ENCODE results near the gene C4orf54.

Gene C4orf54

DNA sequence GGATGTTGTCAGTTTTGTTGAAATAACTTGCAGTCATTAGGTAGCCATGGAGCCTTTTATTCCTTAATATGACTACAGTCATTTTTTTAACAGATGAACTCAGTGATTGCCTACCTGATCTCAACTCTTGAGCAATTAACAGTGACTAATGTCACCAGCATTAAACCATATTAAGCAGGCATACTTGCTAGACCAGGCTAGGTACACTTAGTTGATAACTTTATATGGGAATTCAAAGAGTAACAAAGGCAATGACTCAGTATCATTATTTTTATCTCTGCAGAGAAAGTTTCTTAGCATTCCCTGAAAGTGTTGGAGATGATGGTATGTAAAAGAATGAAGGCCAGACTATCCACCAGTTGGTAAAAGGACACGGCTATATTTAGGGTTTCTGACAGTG lies at the start of gene C4orf54:
C4orf54 (minus strand) TSS at position 31 of the 400 bp plus-strand sequence. CDS start 3,180 bp downstream, outside the sequence.
- DNase-seq (ENCODE audit: low read depth in 2 of 2, low spot score in 1 of 2), result no peak

DNA sequence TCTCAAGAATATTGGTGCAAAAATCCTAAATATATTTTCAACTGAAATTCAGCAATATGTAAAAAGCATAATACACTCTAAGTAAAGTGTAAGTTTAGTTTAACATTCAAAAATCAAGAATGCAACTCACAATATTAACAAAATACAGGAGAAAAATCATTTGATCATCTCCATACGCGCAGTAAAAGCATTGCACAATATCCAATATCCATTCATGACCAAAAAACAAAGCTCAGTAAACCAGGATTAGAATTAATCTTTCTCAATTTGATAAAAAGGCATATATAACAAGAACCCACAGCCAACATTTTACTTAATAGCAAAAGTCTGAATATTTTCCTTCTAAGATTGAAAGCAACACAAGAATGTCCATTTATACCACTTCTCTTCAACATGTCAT lies 48.3 kb upstream of the C4orf54 start:
- DNase-seq (ENCODE audit: low read depth in 2 of 2, low spot score in 1 of 2), result no peak

DNA sequence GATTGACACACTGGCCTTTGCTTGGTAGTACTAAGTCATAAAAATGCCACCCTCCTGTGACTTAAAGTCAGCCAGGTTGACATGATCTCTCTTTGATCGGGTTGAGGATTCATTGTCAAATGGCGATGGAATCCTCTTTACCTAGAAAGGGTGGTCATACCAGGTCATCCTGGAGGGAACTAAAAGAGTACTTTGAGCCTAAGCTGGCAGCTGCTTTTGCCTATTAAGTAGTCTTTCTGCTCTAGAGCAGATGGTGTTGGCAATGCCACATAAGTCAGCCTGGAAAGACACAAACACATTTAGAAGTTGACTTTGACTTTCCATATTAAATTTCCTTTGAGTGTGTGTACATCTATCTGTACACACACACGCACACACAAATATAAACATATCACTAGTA lies 39.2 kb upstream of the C4orf54 start:
- no peak for DNase-seq (ENCODE audit: low read depth in 2 of 2, low spot score in 1 of 2)

DNA sequence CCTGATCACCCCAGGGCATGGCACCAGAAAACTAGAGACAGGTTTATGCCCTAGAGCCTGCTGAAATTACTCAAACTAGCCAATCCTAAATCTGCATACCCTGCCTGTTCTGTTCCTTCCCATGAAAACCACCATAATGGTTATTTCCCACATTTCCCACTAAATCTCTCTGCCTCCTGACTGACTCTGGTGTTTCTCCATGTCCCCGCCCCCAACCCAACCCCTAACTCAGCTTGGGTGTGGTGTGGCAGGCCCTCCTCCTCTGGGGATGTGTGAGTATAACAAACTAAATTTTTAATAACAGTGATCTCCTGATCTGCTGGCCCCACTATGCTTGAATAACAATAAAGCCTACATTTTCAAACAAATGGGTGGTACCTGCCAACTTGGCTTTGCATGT lies 35.5 kb upstream of the C4orf54 start:
- no peak for DNase-seq (ENCODE audit: low read depth in 2 of 2, low spot score in 1 of 2)

DNA sequence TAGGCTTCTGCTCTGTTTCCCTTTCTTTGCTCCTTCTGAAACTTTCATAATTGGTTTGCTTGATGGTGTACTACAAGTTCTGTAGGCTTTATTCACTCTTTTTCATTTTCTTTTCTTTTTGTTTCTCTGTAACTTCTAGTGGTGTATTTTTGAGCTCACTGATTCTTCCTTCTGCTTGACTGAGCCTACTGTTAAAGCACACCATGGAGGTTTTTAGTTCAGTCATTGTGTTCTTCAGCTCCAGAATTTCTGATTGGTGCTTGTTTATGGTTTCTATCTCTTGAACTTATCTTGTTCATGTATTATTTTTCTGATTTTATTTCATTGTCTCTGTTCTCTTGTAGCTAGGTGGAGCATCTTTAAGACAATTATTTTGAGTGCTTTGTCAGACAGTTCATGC lies 33.4 kb upstream of the C4orf54 start:
- DNase-seq (ENCODE audit: low read depth in 2 of 2, low spot score in 1 of 2), result no peak

DNA sequence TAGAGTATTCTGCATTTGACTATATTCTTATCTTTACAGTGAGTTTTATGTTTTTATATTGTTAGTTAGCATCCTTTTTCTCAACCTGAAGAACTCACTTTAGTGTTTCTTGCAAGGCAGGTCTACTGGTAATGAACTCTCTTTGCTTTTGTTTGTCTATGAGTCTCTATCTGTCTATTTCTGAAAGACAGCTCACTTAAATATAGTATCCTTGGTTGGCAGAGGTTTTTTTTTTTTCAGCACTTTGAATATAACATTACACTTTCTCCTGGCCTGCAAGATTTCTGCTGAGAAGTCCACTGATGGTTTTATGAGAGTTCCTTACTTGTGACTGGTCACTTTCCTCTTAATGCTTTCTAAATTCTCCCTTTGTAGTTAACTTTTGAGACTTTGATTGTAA lies 32.8 kb upstream of the C4orf54 start:
- no peak for DNase-seq (ENCODE audit: low read depth in 2 of 2, low spot score in 1 of 2)

DNA sequence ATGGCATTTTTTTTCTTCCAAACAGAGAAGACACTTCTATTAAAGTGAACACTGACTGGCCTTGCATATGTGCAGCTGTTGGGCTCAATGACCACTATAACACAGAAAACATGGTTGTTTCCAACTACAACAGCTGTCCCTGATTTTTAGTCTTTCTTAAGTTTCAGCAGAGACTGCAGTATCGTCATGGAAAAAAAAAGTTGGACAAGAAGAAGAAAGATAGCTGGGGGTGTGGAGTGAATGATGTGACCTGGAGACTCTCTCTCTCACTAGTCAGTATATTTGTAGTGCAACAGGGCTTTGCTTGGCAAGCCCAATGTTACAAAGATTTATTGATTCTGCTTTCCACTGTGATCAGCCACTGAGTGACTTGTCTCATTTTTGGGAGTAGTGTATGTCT lies 29.5 kb upstream of the C4orf54 start:
- DNase-seq (ENCODE audit: low read depth in 2 of 2, low spot score in 1 of 2), result no peak

DNA sequence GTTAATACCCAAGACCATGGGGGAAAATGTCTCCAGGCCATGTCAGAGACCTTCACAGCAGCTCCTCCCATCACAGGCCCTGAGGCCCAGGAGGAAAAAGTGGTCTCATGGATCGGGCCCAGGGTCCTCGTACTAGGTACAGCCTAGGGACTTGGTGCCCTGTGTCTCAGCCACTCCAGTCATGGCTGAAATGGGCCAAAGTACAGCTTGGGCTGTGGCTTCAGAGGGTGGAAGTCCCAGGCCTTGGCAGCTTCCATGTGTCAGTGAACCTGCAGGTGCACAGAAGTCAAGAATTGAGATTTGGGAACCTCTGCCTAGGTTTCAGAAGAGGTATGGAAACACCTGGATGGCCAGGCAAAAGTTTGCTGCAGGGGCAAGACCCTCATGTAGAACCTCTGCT lies 27.6 kb upstream of the C4orf54 start:
- DNase-seq (ENCODE audit: low read depth in 2 of 2, low spot score in 1 of 2), result no peak

DNA sequence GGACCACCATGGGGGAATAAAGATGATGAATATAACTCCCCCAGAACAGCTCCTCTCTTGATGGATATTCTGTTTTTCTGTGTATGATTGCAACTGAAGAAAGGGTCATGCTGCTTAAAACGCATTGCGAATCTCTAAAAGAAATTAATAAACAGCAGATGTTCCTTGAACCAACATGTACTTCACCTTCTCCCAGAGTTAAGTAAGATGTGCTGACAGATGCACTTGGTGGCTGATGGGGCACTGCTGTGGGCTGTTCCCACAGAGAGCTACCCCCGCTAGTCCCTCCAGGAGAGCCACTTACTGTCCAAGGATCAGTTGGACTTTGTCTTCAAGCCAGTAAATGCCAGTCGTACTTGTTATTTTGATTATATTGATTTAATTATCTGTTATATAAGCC lies 26.3 kb upstream of the C4orf54 start:
- DNase-seq (ENCODE audit: low read depth in 2 of 2, low spot score in 1 of 2), result no peak

DNA sequence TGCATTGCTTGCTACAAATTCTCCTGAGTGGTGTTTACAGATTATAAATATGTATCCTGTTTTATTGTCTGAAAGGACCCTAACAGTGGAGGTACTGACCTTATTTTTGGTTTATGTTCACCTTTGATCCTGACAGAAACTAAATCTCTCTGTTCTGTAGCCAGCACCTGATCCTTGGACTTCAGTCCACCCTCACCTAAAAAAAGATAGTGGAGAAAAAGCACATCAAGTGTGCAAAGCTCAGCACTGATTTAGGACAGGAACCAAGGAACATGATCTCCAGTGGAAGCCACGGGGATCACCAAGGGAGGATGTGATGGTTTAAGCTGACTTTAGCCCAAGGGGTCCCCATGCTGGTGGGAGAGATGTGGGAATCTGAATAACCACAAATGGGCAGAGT lies 22.3 kb upstream of the C4orf54 start:
- no peak for DNase-seq (ENCODE audit: low read depth in 2 of 2, low spot score in 1 of 2)

DNA sequence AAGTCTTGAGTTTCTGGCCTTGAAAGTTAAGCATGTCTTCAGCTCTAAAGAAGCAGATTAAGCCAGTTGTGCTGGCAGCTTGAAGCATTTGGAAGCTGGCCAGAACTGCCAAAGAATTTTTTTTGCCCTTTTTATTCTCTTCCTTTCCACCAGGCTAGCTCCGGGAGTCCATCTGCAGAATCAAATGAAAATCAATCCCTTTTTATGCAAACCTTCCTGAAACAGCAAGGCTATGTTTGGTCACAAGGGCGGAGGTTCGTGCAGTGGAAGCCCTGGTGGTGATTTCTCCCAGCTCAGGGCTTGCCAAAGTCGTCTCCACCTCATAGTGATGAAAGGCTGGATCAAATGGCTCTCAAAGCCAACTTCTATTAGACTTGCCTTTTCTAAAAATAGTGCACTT lies 21.6 kb upstream of the C4orf54 start:
- no peak for DNase-seq (ENCODE audit: low read depth in 2 of 2, low spot score in 1 of 2)

DNA sequence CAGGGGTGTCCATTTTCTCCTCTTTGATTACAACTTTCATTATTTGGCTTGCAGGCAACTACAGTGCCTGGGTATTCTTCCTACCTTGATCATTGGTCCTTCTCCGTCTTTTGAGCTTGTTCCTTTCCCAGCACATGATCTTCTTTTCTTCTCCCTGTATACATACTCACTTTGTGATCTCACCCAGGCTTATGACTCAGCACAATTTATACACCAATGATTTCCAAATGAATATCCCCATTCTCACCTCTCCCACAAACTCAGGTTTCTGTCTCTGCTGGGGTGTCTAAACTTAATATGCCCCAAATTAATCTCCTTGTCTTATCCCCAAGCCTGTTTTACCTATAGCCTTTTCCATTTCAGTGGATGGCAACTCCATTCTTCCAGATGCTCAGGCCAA lies 19.5 kb upstream of the C4orf54 start:
- DNase-seq (ENCODE audit: low read depth in 2 of 2, low spot score in 1 of 2), result no peak

DNA sequence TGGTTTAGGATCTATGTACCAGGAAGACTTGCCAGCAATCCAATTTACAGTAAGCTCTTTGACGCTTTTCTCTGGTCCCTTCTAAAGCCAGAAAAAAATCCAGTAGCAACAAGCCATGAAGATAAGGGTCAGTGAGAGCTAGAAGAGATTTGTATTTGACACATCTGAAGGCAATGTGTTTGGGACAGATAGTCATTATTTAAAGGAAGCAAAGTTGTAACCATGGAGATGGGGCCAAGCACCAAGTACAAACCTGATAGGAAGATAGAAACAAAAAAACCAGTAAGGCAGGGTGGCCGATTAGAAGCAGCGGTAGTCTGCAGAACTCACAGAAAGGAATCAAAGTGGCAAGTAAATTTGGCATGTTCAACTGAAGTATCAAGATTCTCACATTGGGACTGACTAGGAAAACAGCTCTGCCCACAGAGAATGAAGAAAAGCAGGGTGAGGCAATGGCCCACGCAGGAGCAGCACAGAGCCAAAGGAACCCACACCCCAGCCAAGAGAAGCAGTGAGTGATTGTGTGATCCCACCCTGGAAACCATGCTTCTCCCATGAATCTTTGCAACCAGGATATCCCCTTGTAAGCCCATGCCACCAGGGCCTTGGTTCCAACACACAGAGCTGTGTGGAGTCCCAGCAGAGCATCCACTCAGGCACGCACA lies 12.9 kb upstream of the C4orf54 start:
- DNase-seq (ENCODE audit: low read depth in 2 of 2, low spot score in 1 of 2), result no peak

DNA sequence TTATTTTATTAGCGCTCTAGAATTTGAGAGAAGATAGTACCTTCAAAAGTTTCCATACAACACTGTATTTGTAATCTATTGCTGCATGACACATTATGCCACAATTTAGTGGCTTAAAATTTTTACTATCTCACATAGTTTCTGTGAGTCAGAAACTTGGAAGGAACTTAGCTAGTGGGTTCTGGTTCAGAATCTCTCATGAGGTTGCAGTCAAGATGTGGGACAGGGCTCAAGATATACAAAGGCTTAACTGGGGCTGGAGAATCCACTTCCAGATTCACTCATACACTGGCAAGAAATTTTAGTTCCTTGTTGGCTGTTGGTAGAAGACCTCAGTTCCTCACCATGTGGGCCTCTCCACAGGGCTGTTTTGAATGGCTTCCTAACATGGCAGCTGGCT lies 11.5 kb upstream of the C4orf54 start:
- no peak for DNase-seq (ENCODE audit: low read depth in 2 of 2, low spot score in 1 of 2)

DNA sequence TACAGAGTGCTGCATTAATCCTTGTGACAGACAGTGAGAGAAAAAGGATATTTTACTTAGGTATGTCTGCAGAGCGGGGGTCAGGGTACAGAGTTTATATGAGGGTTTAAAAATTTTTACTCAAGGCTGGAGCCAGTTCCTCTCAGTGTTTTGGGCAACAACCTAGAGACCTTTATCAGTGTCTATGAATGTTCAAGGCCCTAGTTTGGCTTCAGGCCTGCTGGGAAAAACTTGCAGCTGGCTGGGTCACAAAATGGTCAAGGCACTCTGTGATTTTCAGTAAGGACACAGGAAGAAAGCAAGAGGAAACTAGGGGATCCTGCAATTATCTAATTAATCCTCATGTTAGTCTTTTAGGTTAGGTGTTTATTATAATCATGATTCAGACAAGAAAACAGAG lies 10.8 kb upstream of the C4orf54 start:
- no peak for DNase-seq (ENCODE audit: low read depth in 2 of 2, low spot score in 1 of 2)

DNA sequence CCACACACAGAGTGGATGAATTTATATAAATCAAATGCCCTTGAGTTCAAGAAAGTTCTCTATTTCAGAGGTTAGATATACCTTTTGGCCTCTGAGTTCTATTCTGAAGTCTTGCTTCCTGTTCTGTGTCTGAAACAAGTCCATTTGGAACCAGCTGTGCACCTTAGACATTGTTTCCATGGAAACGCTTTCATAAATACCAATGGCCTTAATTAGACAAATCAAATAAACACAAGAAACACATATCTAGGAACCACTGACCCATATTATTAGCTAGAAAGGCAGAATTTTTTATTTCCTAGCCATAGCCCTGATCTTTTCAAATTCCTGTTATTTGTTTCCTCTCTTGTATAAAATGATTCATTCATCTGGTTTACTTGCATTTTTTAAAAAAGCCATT lies 8.4 kb upstream of the C4orf54 start:
- DNase-seq (ENCODE audit: low read depth in 2 of 2, low spot score in 1 of 2), result no peak

DNA sequence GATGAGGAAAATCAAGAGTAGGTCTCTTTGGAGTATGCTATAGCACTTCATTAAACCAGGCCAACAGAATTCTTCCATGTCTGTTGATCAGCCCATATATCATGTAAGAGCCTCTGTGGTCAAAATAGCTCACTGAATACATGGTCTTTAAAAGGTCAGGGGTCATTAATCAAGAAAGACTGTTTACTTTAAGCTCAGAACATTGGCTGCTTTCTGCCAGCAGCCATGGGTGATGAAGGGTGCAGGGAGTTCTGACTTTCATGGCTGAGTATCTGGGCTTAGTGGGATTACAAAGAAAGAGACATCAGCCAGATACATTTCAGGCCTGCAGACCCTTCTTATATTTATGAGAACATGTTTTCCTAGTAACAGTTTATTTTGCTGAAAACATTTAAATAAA lies 7.1 kb upstream of the C4orf54 start:
- no peak for DNase-seq (ENCODE audit: low read depth in 2 of 2, low spot score in 1 of 2)

DNA sequence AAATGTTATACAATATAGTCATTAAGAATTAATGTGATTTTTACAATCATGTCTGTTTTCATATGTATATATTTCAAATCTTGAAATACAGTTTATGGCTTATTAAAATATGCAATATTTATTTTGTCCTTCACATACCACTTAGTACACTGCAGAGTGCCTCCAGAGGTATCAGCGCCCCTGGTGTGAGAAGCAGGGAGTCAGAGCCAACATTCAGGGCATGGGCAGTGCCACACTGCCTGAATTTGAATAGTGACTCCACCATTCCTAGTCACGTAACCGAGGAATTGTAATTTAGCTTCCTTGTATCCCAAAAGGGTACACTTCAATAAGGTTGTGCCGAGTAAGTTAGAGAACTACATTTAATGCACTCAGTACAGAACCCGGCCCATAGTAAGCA lies 4.3 kb upstream of the C4orf54 start:
- DNase-seq (ENCODE audit: low read depth in 2 of 2, low spot score in 1 of 2), result no peak

DNA sequence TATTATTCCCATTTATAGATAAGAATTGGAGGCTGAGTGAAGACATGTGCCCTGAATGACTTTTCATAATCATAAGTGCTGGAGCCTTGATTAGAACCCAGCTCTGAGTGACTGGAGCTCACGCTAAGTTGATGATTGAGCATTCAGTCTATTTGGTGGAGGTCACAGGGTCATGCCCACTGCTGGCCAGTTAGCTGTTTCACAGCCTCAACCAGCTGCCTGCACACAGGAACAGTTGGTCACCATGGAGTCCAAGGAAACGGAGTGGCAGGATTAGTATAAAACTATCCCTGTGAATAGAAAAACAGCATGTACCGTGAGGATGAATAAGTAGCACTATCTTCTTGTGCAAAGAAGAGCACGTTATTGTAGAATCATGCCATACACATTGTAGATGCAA lies 1.0 kb upstream of the C4orf54 start:
- no peak for DNase-seq (ENCODE audit: low read depth in 2 of 2, low spot score in 1 of 2)

DNA sequence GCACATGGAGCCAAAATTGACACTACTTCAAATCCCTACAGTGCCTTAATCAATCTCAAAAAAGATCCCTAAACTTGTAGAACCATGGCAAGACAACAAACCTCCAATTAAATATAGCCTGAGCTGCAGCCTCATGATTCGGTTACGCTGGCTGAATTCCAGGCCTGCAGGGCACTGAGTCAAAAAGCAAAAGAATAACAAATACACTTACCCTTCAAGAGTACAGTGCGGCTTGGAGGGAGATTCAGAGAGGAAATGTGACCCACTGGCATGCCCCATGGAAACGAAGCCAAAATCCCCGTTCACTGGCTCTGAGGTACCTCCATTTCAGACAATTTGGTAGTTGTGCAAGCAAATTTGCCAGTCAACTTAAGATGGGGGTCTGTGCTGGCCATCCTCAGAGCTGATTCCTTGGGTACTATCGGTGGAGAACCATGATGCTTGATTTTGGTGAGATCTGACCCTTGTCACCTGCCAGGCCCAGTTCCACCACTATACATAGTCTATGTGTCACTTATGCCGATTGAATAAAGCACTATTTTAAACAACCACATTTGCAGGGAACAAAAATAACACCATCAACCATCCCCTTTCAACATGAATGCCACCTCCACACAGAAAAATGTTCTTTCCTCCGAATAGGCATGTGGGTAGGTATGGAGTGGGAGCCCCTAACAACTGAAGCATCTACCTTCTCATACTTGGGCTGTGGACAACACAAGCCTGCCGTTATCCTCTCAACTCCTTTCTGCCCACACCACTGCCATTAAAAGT lies 2.1 kb downstream of the C4orf54 start:
- no peak for DNase-seq (ENCODE audit: low read depth in 2 of 2, low spot score in 1 of 2)

DNA sequence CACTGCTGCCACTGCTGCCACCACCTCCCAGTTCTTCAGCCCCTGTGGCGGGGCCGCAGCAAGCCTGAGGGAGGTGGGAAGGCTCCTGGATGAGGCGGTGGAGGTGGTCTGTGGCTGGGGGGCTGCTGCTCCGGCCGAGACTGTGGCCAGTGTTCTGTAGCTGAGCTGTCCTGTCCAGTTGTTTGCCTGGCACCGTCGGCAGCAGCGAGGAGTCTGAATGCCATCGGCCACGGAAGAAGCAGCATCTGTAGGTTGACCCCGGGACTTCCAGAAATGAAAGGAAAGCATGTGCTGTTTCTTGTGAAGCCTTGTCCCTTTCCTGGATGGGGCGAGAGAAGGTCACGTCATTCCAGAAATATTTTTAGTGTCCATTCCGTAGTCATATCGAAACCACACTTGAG lies 3.3 kb downstream of the C4orf54 start:
- DNase-seq (ENCODE audit: low read depth in 2 of 2, low spot score in 1 of 2), result no peak

DNA sequence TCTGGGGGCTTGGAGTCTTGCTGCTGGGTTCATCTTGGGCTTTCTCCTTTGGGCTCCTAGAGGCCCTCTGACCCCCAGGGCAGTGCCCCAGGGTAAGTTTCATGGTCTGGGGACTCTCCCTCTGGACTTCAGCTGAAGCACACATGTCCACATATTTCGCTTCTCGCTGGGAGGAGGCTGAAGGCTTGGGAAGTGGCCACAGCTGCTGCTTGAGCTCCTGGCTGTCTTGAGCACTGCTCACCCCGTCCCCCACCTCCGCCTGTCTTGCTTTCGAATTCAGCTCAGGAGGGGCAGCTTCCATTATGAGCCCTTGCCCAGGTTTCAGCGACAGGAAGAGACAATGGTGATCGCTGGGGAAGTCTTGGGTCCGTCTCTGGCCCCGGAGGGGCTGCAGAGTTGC lies 3.7 kb downstream of the C4orf54 start:
- DNase-seq (ENCODE audit: low read depth in 2 of 2, low spot score in 1 of 2), result no peak

All from stimulated activated CD8-positive, alpha-beta memory T cell treated with anti-CD3 and anti-CD28 coated beads, Interleukin-4, amount 100 ng/mL, for 1 hour (primary cell).